Measurements from ENCODE around the gene SNX33.

DNA sequence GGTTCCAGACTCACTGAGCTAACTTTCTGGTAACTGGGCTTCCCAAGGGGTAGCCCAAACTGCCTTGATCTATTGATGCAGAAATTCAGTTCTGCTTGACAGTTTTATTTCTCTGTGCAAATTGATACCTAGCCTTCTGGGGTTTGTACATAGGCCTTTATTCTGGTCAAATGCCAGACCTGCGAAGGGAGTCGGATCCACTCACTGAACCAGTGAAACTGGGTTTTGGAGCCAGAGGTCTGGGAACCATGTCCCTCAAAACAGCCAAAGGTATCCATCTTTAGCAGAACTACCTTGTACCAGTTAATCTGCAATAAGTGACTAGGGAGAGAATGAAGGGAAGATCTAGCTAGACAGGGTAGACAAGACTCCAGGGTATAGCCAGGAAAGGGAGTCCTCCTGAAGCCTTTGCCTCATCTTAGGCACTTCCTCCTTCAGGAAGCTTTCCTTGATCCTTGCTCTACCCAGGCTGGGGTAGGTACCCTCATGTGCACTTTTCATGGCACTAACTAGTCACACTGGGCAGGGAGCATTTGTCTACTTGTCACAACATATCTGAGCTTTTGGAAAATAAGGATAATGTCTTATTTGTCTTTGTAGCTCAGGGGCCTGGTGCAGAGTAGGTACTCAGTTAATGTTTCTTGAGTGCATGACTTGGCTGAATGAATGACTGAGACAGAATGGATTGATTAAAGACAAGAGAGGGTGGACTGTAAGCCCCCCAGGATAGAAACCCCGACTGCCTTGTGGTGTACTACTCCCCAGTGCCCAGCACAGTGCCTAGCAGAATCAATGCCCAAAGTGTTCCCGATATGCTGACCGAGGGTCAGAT is 1.4 kb upstream of the SNX33 start:
- TF ChIP-seq, protein P1, sequence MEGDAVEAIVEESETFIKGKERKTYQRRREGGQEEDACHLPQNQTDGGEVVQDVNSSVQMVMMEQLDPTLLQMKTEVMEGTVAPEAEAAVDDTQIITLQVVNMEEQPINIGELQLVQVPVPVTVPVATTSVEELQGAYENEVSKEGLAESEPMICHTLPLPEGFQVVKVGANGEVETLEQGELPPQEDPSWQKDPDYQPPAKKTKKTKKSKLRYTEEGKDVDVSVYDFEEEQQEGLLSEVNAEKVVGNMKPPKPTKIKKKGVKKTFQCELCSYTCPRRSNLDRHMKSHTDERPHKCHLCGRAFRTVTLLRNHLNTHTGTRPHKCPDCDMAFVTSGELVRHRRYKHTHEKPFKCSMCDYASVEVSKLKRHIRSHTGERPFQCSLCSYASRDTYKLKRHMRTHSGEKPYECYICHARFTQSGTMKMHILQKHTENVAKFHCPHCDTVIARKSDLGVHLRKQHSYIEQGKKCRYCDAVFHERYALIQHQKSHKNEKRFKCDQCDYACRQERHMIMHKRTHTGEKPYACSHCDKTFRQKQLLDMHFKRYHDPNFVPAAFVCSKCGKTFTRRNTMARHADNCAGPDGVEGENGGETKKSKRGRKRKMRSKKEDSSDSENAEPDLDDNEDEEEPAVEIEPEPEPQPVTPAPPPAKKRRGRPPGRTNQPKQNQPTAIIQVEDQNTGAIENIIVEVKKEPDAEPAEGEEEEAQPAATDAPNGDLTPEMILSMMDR (IDR thresholded peaks at IDR 0.05): no peak
- no peak for TF ChIP-seq POLR2A (IDR thresholded peaks at IDR 0.05)

Data from adrenal gland (tissue), 5 donors.